ENCODE data around the gene HORMAD2. TPM values are rescaled to one million over a fixed set of nuclear protein-coding genes. Genes with fewer than 3 reads are reported as not detected.
"Not testable (repeated sequence)": the region's sequence is repeated elsewhere in the genome, so short reads cannot be mapped to it uniquely, and the experiment has no call there.

HORMAD2 gene
- total RNA-seq, 1 experiment from 2014 or later, result 0.22 TPM

GRCh38 chr22:30208631-30209603 is 128.7 kb downstream of the HORMAD2 start:
- peak; percentile 84 for DNase-seq (ENCODE audit: low read depth)

- DNase-seq (ENCODE audit: low read depth), result no peak
These were observed 129.4 kb downstream of the HORMAD2 start for GRCh38 chr22:30209642-30210041.

GRCh38 chr22:30210235-30210909 is 130.1 kb downstream of the HORMAD2 start:
- DNase-seq (ENCODE audit: low read depth), result peak; percentile 96

- no peak for DNase-seq (ENCODE audit: low read depth)
These were observed 131.0 kb downstream of the HORMAD2 start for GRCh38 chr22:30211124-30211820.

GRCh38 chr22:30212363-30212995 is 132.2 kb downstream of the HORMAD2 start:
- peak; percentile 96 for DNase-seq (ENCODE audit: low read depth)

- DNase-seq (ENCODE audit: low read depth), result no peak
These were observed 132.8 kb downstream of the HORMAD2 start for GRCh38 chr22:30212996-30213441.

- DNase-seq (ENCODE audit: low read depth), result no peak
These were observed 134.6 kb downstream of the HORMAD2 start for GRCh38 chr22:30214703-30215407.

- DNase-seq (ENCODE audit: low read depth), result not testable (repeated sequence)
These were observed 136.0 kb downstream of the HORMAD2 start for GRCh38 chr22:30216272-30216671.

- DNase-seq (ENCODE audit: low read depth), result no peak
These were observed 136.4 kb downstream of the HORMAD2 start for GRCh38 chr22:30216710-30217109.

GRCh38 chr22:30217698-30218560 is 137.7 kb downstream of the HORMAD2 start:
- DNase-seq (ENCODE audit: low read depth), result peak; percentile 61

- no peak for DNase-seq (ENCODE audit: low read depth)
These were observed 138.9 kb downstream of the HORMAD2 start for GRCh38 chr22:30219049-30219654.

- no peak for DNase-seq (ENCODE audit: low read depth)
These were observed 139.5 kb downstream of the HORMAD2 start for GRCh38 chr22:30219668-30220278.

GRCh38 chr22:30220338-30221012 is 140.2 kb downstream of the HORMAD2 start:
- DNase-seq (ENCODE audit: low read depth), result no peak

GRCh38 chr22:30221121-30221992 is 141.1 kb downstream of the HORMAD2 start:
- DNase-seq (ENCODE audit: low read depth), result no peak

GRCh38 chr22:30222321-30222720 is 142.1 kb downstream of the HORMAD2 start:
- DNase-seq (ENCODE audit: low read depth), result no peak

GRCh38 chr22:30223303-30223702 is 143.0 kb downstream of the HORMAD2 start:
- peak; percentile 81 for DNase-seq (ENCODE audit: low read depth)

- peak; percentile 99 for DNase-seq (ENCODE audit: low read depth)
These were observed 144.0 kb downstream of the HORMAD2 start for GRCh38 chr22:30224161-30224857.

Data from M059J (cell line).